Left renal pelvis (tissue), 4 donors: ENCODE measurements around the gene VN1R5. TPM values are rescaled to one million over a fixed set of nuclear protein-coding genes. Genes with fewer than 3 reads are reported as not detected.

Experiments
- DNase-seq, 4 donors: peaks; one replicate each; pipeline ENCODE4 v3.0.0-alpha.2; 2013; ENCODE audit warnings: low read depth in 4 of 4, low spot score in 3 of 4
- polyA plus RNA-seq, 4 donors: library from polyadenylated mRNA; unstranded; fragments of 120-200 nt; gene quantifications; one replicate each; pipeline ENCODE4 v1.2.1, GENCODE V29; 2013; ENCODE audit not compliant: insufficient read length in 4 of 4

The VN1R5 gene
- polyA plus RNA-seq, 4 donors: 0.15 TPM; not detected in 3

DNA sequence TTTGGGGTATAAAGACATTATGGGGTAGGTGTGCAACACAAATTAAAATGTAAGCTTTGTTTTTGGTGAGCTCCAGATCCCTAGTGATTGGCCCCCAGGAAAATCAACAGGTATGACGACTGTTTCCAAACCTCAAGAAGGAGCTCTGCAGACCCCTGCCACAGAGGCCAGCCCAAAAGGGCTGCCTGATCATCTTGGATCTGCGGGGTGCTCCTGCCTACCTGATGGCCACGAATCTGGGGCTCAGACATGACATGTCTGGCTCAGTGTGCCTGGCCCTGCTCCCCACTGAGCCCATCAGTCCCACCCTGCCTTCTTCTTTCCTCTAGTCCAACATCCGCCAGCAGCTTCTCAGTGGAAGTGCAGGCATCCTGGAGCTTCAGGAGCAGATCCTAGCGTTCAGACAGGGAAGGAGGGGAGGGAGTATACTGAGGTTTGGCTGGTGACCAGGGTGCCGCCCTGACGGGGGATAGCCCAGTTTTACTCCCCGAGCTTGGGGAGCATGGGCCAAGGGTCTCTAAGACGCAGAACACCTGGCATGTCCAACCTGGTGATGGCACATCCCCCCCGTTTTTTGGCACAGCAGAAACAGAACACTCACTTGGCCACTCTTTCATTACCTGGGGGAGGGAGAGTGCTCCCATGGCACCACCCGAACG is 44.0 kb downstream of the VN1R5 start:
- no peak for DNase-seq

DNA sequence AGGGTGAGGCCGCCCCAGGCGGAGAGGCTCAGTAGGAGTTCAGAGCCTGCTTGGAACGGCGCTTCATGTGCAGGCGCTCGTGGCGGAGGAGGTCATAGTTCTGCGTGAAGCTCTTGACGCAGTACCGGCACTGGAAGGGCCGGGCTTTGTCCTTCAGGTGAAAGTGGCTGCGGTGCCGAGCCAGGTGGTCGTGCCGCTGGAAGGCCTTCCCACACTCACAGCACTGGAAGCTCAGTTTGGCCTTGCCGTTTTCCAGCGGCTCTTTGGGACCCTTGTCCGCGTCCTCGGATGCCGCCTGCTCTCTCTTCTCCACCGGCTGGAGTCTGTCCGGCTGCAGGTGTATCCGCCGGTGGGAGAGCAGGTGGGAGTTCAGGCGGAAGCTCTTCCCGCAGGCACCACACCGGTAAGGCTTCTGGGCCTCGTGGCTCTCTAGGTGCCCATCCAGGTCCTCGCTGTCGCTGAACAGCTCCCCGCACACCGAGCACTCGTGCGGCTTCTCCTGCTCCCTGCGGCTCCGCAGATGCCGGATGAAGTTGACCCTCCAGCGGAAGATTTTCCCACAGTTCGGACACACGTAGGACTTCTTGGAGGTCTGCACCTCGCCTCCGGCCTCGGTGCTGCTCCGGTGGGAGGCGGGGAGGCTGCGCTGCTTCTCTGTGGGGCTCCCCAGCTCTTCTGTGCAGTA is 44.8 kb downstream of the VN1R5 start:
- no peak for DNase-seq

- DNase-seq: no peak
Observed at GRCh38 chr1:247301176-247301540, 45.3 kb downstream of the VN1R5 start.

DNA sequence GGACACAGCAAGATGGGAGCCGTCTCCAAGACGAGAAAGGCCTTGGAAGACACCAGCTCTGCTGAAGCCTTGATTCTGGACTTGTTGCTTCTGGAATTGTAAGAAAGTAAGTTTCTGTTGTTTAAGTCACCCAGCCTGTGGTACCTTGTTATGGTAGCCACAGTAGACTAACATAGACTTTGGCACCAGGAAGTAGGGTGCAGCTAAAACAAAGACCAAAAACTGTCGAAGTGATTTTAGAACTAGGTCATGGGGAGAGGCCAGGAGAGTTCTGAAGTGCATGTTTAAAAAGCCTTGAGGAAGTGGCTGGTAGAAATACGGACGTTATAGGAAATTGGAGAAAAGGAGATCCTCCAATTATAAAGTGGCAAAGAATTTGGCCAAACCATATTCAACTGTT is 47.3 kb downstream of the VN1R5 start:
- no peak for DNase-seq

DNA sequence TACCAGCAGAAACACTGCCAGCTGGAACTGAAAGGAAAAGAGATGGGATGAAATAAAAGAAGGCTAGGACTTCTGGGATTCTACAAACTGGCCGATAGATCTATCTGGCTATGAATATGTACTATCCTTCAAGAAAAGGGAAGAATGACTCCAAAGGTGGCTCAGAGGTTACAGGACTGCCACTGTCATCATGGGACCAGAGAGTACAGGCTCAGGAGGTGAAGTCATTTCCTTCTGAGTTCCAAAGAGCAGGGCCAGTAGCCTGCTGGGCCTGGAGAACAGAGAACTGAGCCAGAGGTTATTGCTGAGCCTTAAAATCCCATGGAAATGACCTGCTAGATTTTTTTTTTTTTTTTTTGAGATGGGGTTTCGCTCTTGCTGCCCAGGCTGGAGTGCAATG is 48.2 kb downstream of the VN1R5 start:
- DNase-seq: no peak

Other genes starting within 250 kb of the VN1R5 start
- 1 to 10 TPM; 2.7 to 4.1 (median 3.7) TPM for gene ZNF695, start 248.0 kb upstream of the VN1R5 start, polyA plus RNA-seq
- 1 to 10 TPM; 5.9 to 9.1 (median 8.0) TPM for gene ZNF670, start 177.3 kb upstream of the VN1R5 start, polyA plus RNA-seq
- gene ZNF669, start 151.7 kb upstream of the VN1R5 start, polyA plus RNA-seq: 10 to 100 TPM; 10.4 to 16.6 (median 13.0) TPM
- 10 to 100 TPM in 3 of 4 donors, 1 to 10 TPM in 1; 6.2 to 31.9 (median 25.0) TPM for gene ZNF124, start 84.1 kb upstream of the VN1R5 start, polyA plus RNA-seq
- gene ZNF496, start 75.8 kb downstream of the VN1R5 start, polyA plus RNA-seq: 10 to 100 TPM; 31.0 to 45.1 (median 35.9) TPM
- gene NLRP3, start 160.1 kb downstream of the VN1R5 start, polyA plus RNA-seq: 1 to 10 TPM in 2 of 4 donors, under 1 TPM in 2; 0.87 to 2.1 (median 1.2) TPM
- gene OR2B11, start 202.0 kb downstream of the VN1R5 start, polyA plus RNA-seq: under 1 TPM in 3 of 4 donors, not detected in 1; 0.04 to 0.12 (median 0.07) TPM